Measurements from ENCODE around the gene MAPT.

DNA sequence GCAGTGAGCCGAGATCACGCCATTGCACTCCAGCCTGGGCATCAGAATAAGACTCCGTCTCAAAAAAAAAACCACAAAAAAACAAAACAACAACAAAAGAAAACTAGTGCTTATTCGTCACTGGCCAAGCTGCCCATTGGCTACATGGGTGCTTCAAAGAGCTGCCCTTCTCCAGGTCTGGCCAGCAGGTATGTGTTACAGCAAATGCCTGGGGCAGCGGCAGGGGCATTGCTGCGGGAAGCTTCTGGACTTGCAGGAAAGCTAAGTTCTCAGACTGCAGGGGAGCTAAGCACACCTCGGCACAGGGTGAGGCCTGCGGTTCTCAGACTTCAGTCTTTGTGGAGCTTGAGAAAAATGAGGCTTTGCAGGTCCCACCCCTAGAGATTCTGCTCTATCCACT, 100.6 kb downstream of the MAPT start:
- TF ChIP-seq CTCF (IDR thresholded peaks at IDR 0.05) (no peak), EZH2 (IDR thresholded peaks at IDR 0.05) (no peak), EZH2phosphoT487 (IDR thresholded peaks at IDR 0.05) (no peak)
